Measurements from ENCODE around the gene TMEM169. TPM values are rescaled to one million over a fixed set of nuclear protein-coding genes. Genes with fewer than 3 reads are reported as not detected.
"Not testable (repeated sequence)": the region's sequence is repeated elsewhere in the genome, so short reads cannot be mapped to it uniquely, and the experiment has no call there.

Gene TMEM169
- polyA plus RNA-seq, 4 donors, result 0.54 to 3.2 (median 0.90) TPM

DNA sequence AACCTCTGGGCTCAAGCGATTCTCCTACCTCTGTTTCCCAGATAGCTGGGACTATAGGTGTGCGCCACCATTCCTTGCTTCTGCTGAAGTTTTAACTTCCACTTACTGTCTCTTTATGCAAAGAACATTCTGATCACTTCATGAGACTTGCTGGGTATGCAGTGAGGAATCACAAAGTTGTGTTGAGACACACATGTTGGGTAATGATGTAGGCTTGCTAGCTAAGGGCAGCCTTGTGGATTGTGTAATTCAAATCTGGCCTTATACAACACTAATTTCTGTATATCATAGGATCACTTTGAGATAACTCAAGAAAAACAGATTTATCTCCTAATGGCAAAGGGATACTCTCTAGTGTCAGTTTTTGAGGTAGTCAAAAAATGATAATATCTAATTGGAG, 51.7 kb downstream of the TMEM169 start:
- no peak for FAIRE-seq
- no peak for DNase-seq
- 93 to 98% (median 97%) methylated on average over 2 of the region's 2 CpGs for WGBS, 3 donors
- Histone ChIP-seq H3K4me3 (ENCODE audit: low read depth in 1 of 3, low read length in 3 of 3) (no peak overlapping the region), H3K27ac (ENCODE audit: low read depth in 1 of 3, low read length in 2 of 3) (no peak overlapping the region), H3K4me1 (ENCODE audit: control insufficient read depth in 3 of 3, insufficient read depth in 2 of 3, low read depth in 1 of 3, low read length in 2 of 3) (no peaks in the 10 kb centered on the region), H3K9me3 (ENCODE audit: control insufficient read depth in 2 of 2, insufficient read depth in 1 of 2, low read depth in 1 of 2, low read length in 1 of 2) (no peaks in the 10 kb centered on the region), H3K27me3 (ENCODE audit: control insufficient read depth in 3 of 3, insufficient read depth in 3 of 3, low read length in 3 of 3) (no peaks in the 10 kb centered on the region), H3K36me3 (ENCODE audit: control insufficient read depth in 3 of 3, insufficient read depth in 2 of 3, low read depth in 1 of 3, low read length in 3 of 3) (peaks cover 19 to 37% (median 33%) of the 10 kb centered on the region in 3 donors)

DNA sequence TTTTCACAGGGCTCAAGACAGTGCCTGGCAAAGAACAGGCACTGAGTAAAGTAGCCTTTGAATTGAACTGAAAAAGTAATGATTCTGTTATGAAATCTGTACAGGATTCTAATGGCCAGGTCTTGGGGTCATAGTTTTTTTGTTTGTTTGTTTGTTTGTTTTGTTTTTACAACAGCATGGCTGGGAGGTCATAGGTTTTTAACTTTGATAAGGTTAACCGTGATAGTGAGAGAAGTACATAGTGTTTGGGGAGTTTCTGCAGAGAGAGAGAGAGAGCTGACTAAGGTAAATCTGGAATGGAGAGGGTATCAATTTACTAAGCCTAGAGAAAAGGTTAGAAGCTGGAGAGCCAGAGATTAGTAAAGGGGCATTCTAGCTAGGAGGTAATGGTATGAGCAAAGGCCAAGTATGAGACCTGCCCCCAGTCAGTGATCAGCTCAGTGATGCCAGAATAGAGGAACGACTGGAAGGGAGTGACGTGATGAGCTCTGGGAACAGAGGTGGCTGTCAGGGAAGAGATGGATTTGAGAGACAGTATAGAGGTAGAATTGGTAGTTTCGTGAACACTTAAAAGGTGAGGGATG, 53.3 kb downstream of the TMEM169 start:
- H3K4me3 ChIP-seq (ENCODE audit: low read depth in 1 of 3, low read length in 3 of 3), result no peak overlapping the region
- H3K36me3 ChIP-seq (ENCODE audit: control insufficient read depth in 3 of 3, insufficient read depth in 2 of 3, low read depth in 1 of 3, low read length in 3 of 3), result peaks cover 24 to 43% (median 36%) of the 10 kb centered on the region in 3 donors
- FAIRE-seq (no peak), DNase-seq (no peak)
- no peaks in the 10 kb centered on the region for H3K4me1 ChIP-seq (ENCODE audit: control insufficient read depth in 3 of 3, insufficient read depth in 2 of 3, low read depth in 1 of 3, low read length in 2 of 3)
- 77 to 88% (median 78%) methylated on average over 4 of the region's 4 CpGs for WGBS, 3 donors
- no peaks in the 10 kb centered on the region for H3K9me3 ChIP-seq (ENCODE audit: control insufficient read depth in 2 of 2, insufficient read depth in 1 of 2, low read depth in 1 of 2, low read length in 1 of 2)
- no peaks in the 10 kb centered on the region for H3K27me3 ChIP-seq (ENCODE audit: control insufficient read depth in 3 of 3, insufficient read depth in 3 of 3, low read length in 3 of 3)
- no peak overlapping the region for H3K27ac ChIP-seq (ENCODE audit: low read depth in 1 of 3, low read length in 2 of 3)

DNA sequence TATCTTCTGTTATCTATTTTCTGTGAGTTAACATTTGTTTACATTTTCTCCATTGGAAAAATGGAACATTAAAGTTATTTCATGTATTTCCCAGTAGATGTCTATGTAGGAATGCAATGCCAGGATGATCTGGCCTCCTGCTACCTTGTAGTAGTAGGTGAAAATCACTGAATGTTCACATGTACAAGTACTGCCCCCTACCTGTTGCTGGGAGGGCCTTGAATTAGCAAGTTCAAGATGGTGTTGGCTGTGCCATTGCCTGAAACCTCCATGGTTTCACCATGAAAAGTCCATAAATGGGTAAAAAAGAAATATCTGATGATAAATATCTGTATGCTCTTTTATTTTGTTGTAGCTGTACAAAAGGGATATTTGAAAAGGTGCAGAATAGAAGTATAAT, 58.2 kb downstream of the TMEM169 start:
- Histone ChIP-seq H3K27ac (ENCODE audit: low read depth in 1 of 3, low read length in 2 of 3) (no peak overlapping the region), H3K4me1 (ENCODE audit: control insufficient read depth in 3 of 3, insufficient read depth in 2 of 3, low read depth in 1 of 3, low read length in 2 of 3) (no peaks in the 10 kb centered on the region), H3K36me3 (ENCODE audit: control insufficient read depth in 3 of 3, insufficient read depth in 2 of 3, low read depth in 1 of 3, low read length in 3 of 3) (peaks cover 28 to 56% (median 29%) of the 10 kb centered on the region in 3 donors), H3K27me3 (ENCODE audit: control insufficient read depth in 3 of 3, insufficient read depth in 3 of 3, low read length in 3 of 3) (no peaks in the 10 kb centered on the region), H3K9me3 (ENCODE audit: control insufficient read depth in 2 of 2, insufficient read depth in 1 of 2, low read depth in 1 of 2, low read length in 1 of 2) (no peaks in the 10 kb centered on the region), H3K4me3 (ENCODE audit: low read depth in 1 of 3, low read length in 3 of 3) (no peak overlapping the region)
- FAIRE-seq, result no peak
- peak; percentile 25 to 41 for DNase-seq

DNA sequence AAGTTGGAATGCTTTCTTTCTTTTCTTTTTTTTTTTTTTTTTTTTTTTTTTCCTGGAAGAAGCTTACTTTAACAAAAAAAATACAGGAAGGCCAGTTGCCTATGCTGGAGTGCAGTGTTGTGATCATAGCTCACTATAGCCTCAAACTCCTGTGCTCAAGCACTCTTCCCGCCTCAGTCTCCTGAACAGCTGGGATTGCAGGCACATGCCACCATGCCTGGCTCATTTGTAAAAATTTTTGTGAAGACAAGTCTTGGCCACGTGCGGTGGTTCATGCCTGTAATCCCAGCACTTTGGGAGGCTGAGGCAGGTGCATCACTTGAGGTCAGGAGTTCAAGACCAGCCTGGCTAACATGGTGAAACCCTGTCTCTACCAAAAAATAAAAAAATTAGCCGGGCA, 59.8 kb downstream of the TMEM169 start:
- H3K36me3 ChIP-seq (ENCODE audit: control insufficient read depth in 3 of 3, insufficient read depth in 2 of 3, low read depth in 1 of 3, low read length in 3 of 3), result peaks cover 23 to 57% (median 24%) of the 10 kb centered on the region in 3 donors
- H3K9me3 ChIP-seq (ENCODE audit: control insufficient read depth in 2 of 2, insufficient read depth in 1 of 2, low read depth in 1 of 2, low read length in 1 of 2); H3K27ac ChIP-seq (ENCODE audit: low read depth in 1 of 3, low read length in 2 of 3); FAIRE-seq; DNase-seq; H3K27me3 ChIP-seq (ENCODE audit: control insufficient read depth in 3 of 3, insufficient read depth in 3 of 3, low read length in 3 of 3); H3K4me1 ChIP-seq (ENCODE audit: control insufficient read depth in 3 of 3, insufficient read depth in 2 of 3, low read depth in 1 of 3, low read length in 2 of 3); H3K4me3 ChIP-seq (ENCODE audit: low read depth in 1 of 3, low read length in 3 of 3): not testable (repeated sequence)
- 96 to 98% (median 97%) methylated on average over 4 of the region's 4 CpGs for WGBS, 3 donors

DNA sequence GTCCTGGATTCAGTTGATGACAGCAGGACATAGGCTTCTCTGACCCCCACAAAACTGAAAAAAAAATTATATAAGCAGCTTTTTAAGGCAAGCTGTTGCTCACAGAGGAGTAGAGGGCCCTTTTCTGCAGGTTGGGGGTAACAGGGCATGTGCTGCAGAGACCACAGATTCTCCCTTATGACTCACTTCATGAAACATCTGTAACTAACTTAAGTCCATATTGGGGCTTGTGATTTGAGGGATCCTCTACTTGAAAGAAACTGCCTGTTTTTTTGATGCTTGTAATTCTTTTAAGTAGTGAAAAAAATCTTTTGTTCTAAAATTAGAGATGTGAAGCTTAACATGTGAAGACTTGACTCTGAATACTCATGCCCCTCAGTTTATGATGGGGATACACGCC, 60.8 kb downstream of the TMEM169 start:
- Histone ChIP-seq H3K27me3 (ENCODE audit: control insufficient read depth in 3 of 3, insufficient read depth in 3 of 3, low read length in 3 of 3) (no peaks in the 10 kb centered on the region), H3K4me3 (ENCODE audit: low read depth in 1 of 3, low read length in 3 of 3) (no peak overlapping the region), H3K27ac (ENCODE audit: low read depth in 1 of 3, low read length in 2 of 3) (no peak overlapping the region), H3K36me3 (ENCODE audit: control insufficient read depth in 3 of 3, insufficient read depth in 2 of 3, low read depth in 1 of 3, low read length in 3 of 3) (peaks cover 21 to 61% (median 32%) of the 10 kb centered on the region in 3 donors), H3K9me3 (ENCODE audit: control insufficient read depth in 2 of 2, insufficient read depth in 1 of 2, low read depth in 1 of 2, low read length in 1 of 2) (no peaks in the 10 kb centered on the region), H3K4me1 (ENCODE audit: control insufficient read depth in 3 of 3, insufficient read depth in 2 of 3, low read depth in 1 of 3, low read length in 2 of 3) (no peaks in the 10 kb centered on the region)
- WGBS, 3 donors, result 84 to 91% (median 88%) methylated on average over 1 of the region's 1 CpG
- no peak for DNase-seq
- FAIRE-seq, result no peak

DNA sequence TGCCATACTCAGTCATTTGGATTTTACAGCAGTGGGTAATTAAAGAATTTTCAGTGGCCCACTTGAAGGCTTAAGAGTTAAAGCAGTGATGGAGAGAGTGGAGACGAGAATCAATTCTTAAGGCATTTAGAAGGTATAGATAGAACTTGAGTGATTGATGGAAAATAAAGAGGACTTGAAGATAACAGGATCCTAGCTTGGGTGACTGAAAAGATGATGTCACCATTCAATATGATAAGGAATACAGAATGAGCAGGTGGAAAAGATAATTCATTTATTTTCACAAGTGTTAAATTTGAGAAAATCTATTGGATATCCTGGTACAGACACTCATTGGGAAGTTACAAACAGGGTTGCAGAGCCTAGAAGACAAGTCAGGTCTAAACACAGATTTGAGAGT, 62.7 kb downstream of the TMEM169 start:
- DNase-seq (no peak), FAIRE-seq (no peak)
- Histone ChIP-seq H3K9me3 (ENCODE audit: control insufficient read depth in 2 of 2, insufficient read depth in 1 of 2, low read depth in 1 of 2, low read length in 1 of 2) (no peaks in the 10 kb centered on the region), H3K4me1 (ENCODE audit: control insufficient read depth in 3 of 3, insufficient read depth in 2 of 3, low read depth in 1 of 3, low read length in 2 of 3) (no peaks in the 10 kb centered on the region), H3K4me3 (ENCODE audit: low read depth in 1 of 3, low read length in 3 of 3) (no peak overlapping the region), H3K27ac (ENCODE audit: low read depth in 1 of 3, low read length in 2 of 3) (no peak overlapping the region), H3K27me3 (ENCODE audit: control insufficient read depth in 3 of 3, insufficient read depth in 3 of 3, low read length in 3 of 3) (no peaks in the 10 kb centered on the region), H3K36me3 (ENCODE audit: control insufficient read depth in 3 of 3, insufficient read depth in 2 of 3, low read depth in 1 of 3, low read length in 3 of 3) (peaks cover 18 to 56% (median 29%) of the 10 kb centered on the region in 3 donors)
- 91 to 95% (median 94%) methylated on average over 1 of the region's 1 CpG for WGBS, 3 donors

DNA sequence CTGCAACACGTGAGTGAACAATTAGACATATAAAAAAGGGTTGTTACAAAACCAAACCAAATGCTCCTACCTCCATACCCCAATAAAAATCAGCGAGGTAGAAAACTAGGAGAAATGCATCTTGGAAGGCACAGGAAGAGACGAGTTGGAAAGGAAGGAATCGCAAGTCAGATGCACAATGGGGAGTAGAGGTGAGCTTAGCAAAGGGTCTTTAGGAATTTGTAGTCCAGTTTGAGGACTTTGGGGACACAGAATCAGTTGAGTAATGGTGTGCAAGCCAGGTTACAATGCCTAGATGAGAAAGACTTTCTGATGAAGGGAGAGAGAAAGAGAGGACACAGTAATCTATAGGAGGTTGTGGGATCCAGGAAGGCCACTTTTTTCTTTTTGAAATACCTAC, 63.1 kb downstream of the TMEM169 start:
- H3K27ac ChIP-seq (ENCODE audit: low read depth in 1 of 3, low read length in 2 of 3), result no peak overlapping the region
- WGBS, 3 donors, result 95 to 98% (median 96%) methylated on average over 4 of the region's 4 CpGs

DNA sequence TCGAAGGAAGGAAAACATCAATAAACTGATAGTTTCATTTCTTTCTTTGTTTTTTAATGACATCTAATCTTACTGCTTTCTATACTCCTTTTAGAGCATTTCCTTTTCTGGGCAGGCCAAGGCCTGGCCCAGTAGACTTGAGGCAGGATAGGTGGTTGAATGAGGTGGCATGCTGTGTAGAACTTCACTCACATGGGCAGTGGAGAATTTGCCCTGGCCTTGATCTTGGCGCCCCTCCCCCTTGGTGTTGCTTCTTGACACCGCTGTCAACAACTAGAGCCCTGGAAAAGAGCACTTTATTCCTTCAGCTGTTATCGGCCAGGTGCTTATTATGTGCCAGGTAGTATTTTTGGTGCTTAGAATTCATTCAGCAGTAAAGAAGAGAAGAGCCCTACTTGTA, 64.9 kb downstream of the TMEM169 start:
- no peaks in the 10 kb centered on the region for H3K4me1 ChIP-seq (ENCODE audit: control insufficient read depth in 3 of 3, insufficient read depth in 2 of 3, low read depth in 1 of 3, low read length in 2 of 3)
- DNase-seq, result no peak
- no peak for FAIRE-seq
- no peak overlapping the region for H3K27ac ChIP-seq (ENCODE audit: low read depth in 1 of 3, low read length in 2 of 3)
- 74 to 86% (median 75%) methylated on average over 4 of the region's 4 CpGs for WGBS, 3 donors
- peaks cover 13 to 52% (median 31%) of the 10 kb centered on the region in 3 donors for H3K36me3 ChIP-seq (ENCODE audit: control insufficient read depth in 3 of 3, insufficient read depth in 2 of 3, low read depth in 1 of 3, low read length in 3 of 3)
- H3K9me3 ChIP-seq (ENCODE audit: control insufficient read depth in 2 of 2, insufficient read depth in 1 of 2, low read depth in 1 of 2, low read length in 1 of 2), result no peaks in the 10 kb centered on the region
- H3K4me3 ChIP-seq (ENCODE audit: low read depth in 1 of 3, low read length in 3 of 3), result no peak overlapping the region
- no peaks in the 10 kb centered on the region for H3K27me3 ChIP-seq (ENCODE audit: control insufficient read depth in 3 of 3, insufficient read depth in 3 of 3, low read length in 3 of 3)

More for the DNA sequence above, 63.1 kb downstream of the TMEM169 start:
- no peaks in the 10 kb centered on the region for H3K4me1 ChIP-seq (ENCODE audit: control insufficient read depth in 3 of 3, insufficient read depth in 2 of 3, low read depth in 1 of 3, low read length in 2 of 3)
- FAIRE-seq (no peak), DNase-seq (no peak)
- peaks cover 17 to 57% (median 30%) of the 10 kb centered on the region in 3 donors for H3K36me3 ChIP-seq (ENCODE audit: control insufficient read depth in 3 of 3, insufficient read depth in 2 of 3, low read depth in 1 of 3, low read length in 3 of 3)
- H3K27me3 ChIP-seq (ENCODE audit: control insufficient read depth in 3 of 3, insufficient read depth in 3 of 3, low read length in 3 of 3), result no peaks in the 10 kb centered on the region
- H3K4me3 ChIP-seq (ENCODE audit: low read depth in 1 of 3, low read length in 3 of 3), result no peak overlapping the region
- no peaks in the 10 kb centered on the region for H3K9me3 ChIP-seq (ENCODE audit: control insufficient read depth in 2 of 2, insufficient read depth in 1 of 2, low read depth in 1 of 2, low read length in 1 of 2)

Data from small intestine (tissue), 7 donors.